Effector memory CD8-positive, alpha-beta T cell (primary cell): ENCODE data around the gene TMEM239.
"Not testable (repeated sequence)": the region's sequence is repeated elsewhere in the genome, so short reads cannot be mapped to it uniquely, and the experiment has no call there.

Experiments used
- ATAC-seq: fragments of 150-1000 bp; cut with Tn5 transposase; replicated peaks from 2 replicates; pipeline ENCODE4 v1.10.0; 2021; ENCODE audit warnings: mild to moderate bottlenecking, moderate library complexity
- DNase-seq, 3 experiments: peaks; one replicate each; pipeline ENCODE4 v3.0.0; 2021
- H3K27ac Mint-ChIP-seq, 2 donors: one replicate each; pipeline ENCODE4 v1.8.0; 2022; ENCODE audit warnings: mild to moderate bottlenecking in 2 of 2, mixed read lengths in 2 of 2, moderate library complexity in 2 of 2
- H3K27me3 Mint-ChIP-seq, 2 donors: one replicate each; pipeline ENCODE4 v1.8.0; 2022; ENCODE audit warnings: mixed read lengths in 2 of 2
- H3K36me3 Mint-ChIP-seq: one replicate; pipeline ENCODE4 v1.8.0; 2022; ENCODE audit warnings: mild to moderate bottlenecking, moderate library complexity, mixed read lengths; ENCODE audit not compliant: insufficient read depth
- H3K4me1 Mint-ChIP-seq, 2 donors: one replicate each; pipeline ENCODE4 v1.8.0; 2022; ENCODE audit warnings: low read depth in 2 of 2, mixed read lengths in 2 of 2
- H3K4me3 Mint-ChIP-seq, 2 donors: one replicate each; pipeline ENCODE4 v1.8.0; 2022; ENCODE audit warnings: mild to moderate bottlenecking in 2 of 2, mixed read lengths in 2 of 2, moderate library complexity in 2 of 2
- H3K9me3 Mint-ChIP-seq, 2 donors: one replicate each; pipeline ENCODE4 v1.8.0; 2022; ENCODE audit warnings: mixed read lengths in 2 of 2
- total RNA-seq, 9 experiments: gene quantifications; one replicate each; lab custom pipeline; 2026; lab: John Stamatoyannopoulos, UW

Gene TMEM239
- total RNA-seq = 0 to 0.32 (median 0) reads per million in 9 experiments

- peaks cover 5% of the 10 kb centered on the region for H3K36me3 Mint-ChIP-seq
- H3K27me3 Mint-ChIP-seq = peaks cover 23 to 51% of the 10 kb centered on the region in 2 donors
- no peaks in the 10 kb centered on the region for H3K9me3 Mint-ChIP-seq
- H3K4me3 Mint-ChIP-seq = no peak within 1 kb of the TSS
- no peak for DNase-seq
- peaks cover 4 to 10% of the 10 kb centered on the region in 2 donors for H3K4me1 Mint-ChIP-seq
- H3K27ac Mint-ChIP-seq = no peak within 1 kb of the TSS
- ATAC-seq = no peak
Observed at GRCh38 chr20:2816030-2816582, at the start of gene TMEM239. TMEM239 (plus strand) TSS chr20:2816364; CDS start chr20:2816555, 191 bp downstream.

- DNase-seq (no peak), ATAC-seq (no peak)
- H3K4me3 Mint-ChIP-seq = no peak overlapping the region
- H3K4me1 Mint-ChIP-seq = peaks cover 0 to 9% of the 10 kb centered on the region in 2 donors
- H3K9me3 Mint-ChIP-seq = no peaks in the 10 kb centered on the region
- H3K36me3 Mint-ChIP-seq = no peaks in the 10 kb centered on the region
- no peak overlapping the region for H3K27ac Mint-ChIP-seq
- peaks cover 16 to 53% of the 10 kb centered on the region in 2 donors for H3K27me3 Mint-ChIP-seq
Observed at GRCh38 chr20:2767768-2768631, 48.2 kb upstream of the TMEM239 start.

GRCh38 chr20:2768632-2769015 lies 47.5 kb upstream of the TMEM239 start:
- DNase-seq (no peak), ATAC-seq (no peak)
- H3K27ac Mint-ChIP-seq = no peak overlapping the region
- peaks cover 0 to 9% of the 10 kb centered on the region in 2 donors for H3K4me1 Mint-ChIP-seq
- no peak overlapping the region for H3K4me3 Mint-ChIP-seq
- H3K27me3 Mint-ChIP-seq = peaks cover 16 to 50% of the 10 kb centered on the region in 2 donors
- no peaks in the 10 kb centered on the region for H3K9me3 Mint-ChIP-seq
- H3K36me3 Mint-ChIP-seq = no peaks in the 10 kb centered on the region

- H3K9me3 Mint-ChIP-seq, H3K36me3 Mint-ChIP-seq, H3K4me1 Mint-ChIP-seq, ATAC-seq, H3K4me3 Mint-ChIP-seq, H3K27ac Mint-ChIP-seq, DNase-seq: not testable (repeated sequence)
- peaks cover 21 to 47% of the 10 kb centered on the region in 2 donors for H3K27me3 Mint-ChIP-seq
Observed at GRCh38 chr20:2770091-2770490, 46.1 kb upstream of the TMEM239 start.

- Mint-ChIP-seq H3K9me3 (no peaks in the 10 kb centered on the region), H3K36me3 (no peaks in the 10 kb centered on the region), H3K4me3 (peak overlapping the region; percentile 6 to 17), H3K27me3 (peaks cover 25 to 50% of the 10 kb centered on the region in 2 donors), H3K4me1 (peaks cover 0 to 9% of the 10 kb centered on the region in 2 donors), H3K27ac (no peak overlapping the region)
- DNase-seq (no peak), ATAC-seq (peak; percentile 27)
Observed at GRCh38 chr20:2771631-2772080, 44.5 kb upstream of the TMEM239 start.

- no peak overlapping the region for H3K27ac Mint-ChIP-seq
- peaks cover 24 to 48% of the 10 kb centered on the region in 2 donors for H3K27me3 Mint-ChIP-seq
- no peak overlapping the region for H3K4me3 Mint-ChIP-seq
- peaks cover 0 to 9% of the 10 kb centered on the region in 2 donors for H3K4me1 Mint-ChIP-seq
- H3K36me3 Mint-ChIP-seq = no peaks in the 10 kb centered on the region
- DNase-seq (no peak), ATAC-seq (no peak)
- no peaks in the 10 kb centered on the region for H3K9me3 Mint-ChIP-seq
Observed at GRCh38 chr20:2773812-2774211, 42.4 kb upstream of the TMEM239 start.

- Mint-ChIP-seq H3K4me3 (no peak overlapping the region), H3K27me3 (peaks cover 30 to 41% of the 10 kb centered on the region in 2 donors), H3K36me3 (no peaks in the 10 kb centered on the region), H3K27ac (no peak overlapping the region), H3K9me3 (no peaks in the 10 kb centered on the region), H3K4me1 (peaks cover 0 to 7% of the 10 kb centered on the region in 2 donors)
- no peak for DNase-seq
- no peak for ATAC-seq
Observed at GRCh38 chr20:2775139-2775538, 41.0 kb upstream of the TMEM239 start.

- ATAC-seq (no peak), DNase-seq (no peak)
- H3K9me3 Mint-ChIP-seq = no peaks in the 10 kb centered on the region
- no peak overlapping the region for H3K4me3 Mint-ChIP-seq
- H3K27me3 Mint-ChIP-seq = peaks cover 41 to 54% of the 10 kb centered on the region in 2 donors
- H3K36me3 Mint-ChIP-seq = no peaks in the 10 kb centered on the region
- no peak overlapping the region for H3K27ac Mint-ChIP-seq
- H3K4me1 Mint-ChIP-seq = no peaks in the 10 kb centered on the region
Observed at GRCh38 chr20:2778602-2779321, 37.4 kb upstream of the TMEM239 start.

- Mint-ChIP-seq H3K36me3 (no peaks in the 10 kb centered on the region), H3K27me3 (peaks cover 33 to 54% of the 10 kb centered on the region in 2 donors), H3K4me1 (no peaks in the 10 kb centered on the region), H3K4me3 (no peak overlapping the region), H3K9me3 (no peaks in the 10 kb centered on the region), H3K27ac (no peak overlapping the region)
- no peak for ATAC-seq
- no peak for DNase-seq
Observed at GRCh38 chr20:2780948-2781347, 35.2 kb upstream of the TMEM239 start.

- H3K27me3 Mint-ChIP-seq = peaks cover 23 to 35% of the 10 kb centered on the region in 2 donors
Observed at GRCh38 chr20:2783908-2784566, 32.1 kb upstream of the TMEM239 start.

GRCh38 chr20:2793471-2793870 lies 22.7 kb upstream of the TMEM239 start:
- Mint-ChIP-seq H3K9me3 (no peaks in the 10 kb centered on the region), H3K36me3 (peaks cover 3% of the 10 kb centered on the region), H3K4me1 (peaks cover 0 to 2% of the 10 kb centered on the region in 2 donors), H3K27me3 (peaks cover 63 to 80% of the 10 kb centered on the region in 2 donors), H3K4me3 (no peak overlapping the region), H3K27ac (no peak overlapping the region)
- no peak for ATAC-seq
- no peak for DNase-seq

More at GRCh38 chr20:2783908-2784566, 32.1 kb upstream of the TMEM239 start:
- Mint-ChIP-seq H3K36me3 (no peaks in the 10 kb centered on the region), H3K4me1 (no peaks in the 10 kb centered on the region), H3K9me3 (no peaks in the 10 kb centered on the region), H3K4me3 (no peak overlapping the region), H3K27ac (no peak overlapping the region)
- ATAC-seq (no peak), DNase-seq (no peak)

GRCh38 chr20:2794202-2794748 lies 21.9 kb upstream of the TMEM239 start:
- H3K4me3 Mint-ChIP-seq = no peak overlapping the region
- H3K27me3 Mint-ChIP-seq = peaks cover 72 to 88% of the 10 kb centered on the region in 2 donors
- H3K9me3 Mint-ChIP-seq = no peaks in the 10 kb centered on the region
- no peak overlapping the region for H3K27ac Mint-ChIP-seq
- H3K4me1 Mint-ChIP-seq = peaks cover under 1 to 2% of the 10 kb centered on the region in 2 donors
- DNase-seq (no peak), ATAC-seq (no peak)
- peaks cover 3% of the 10 kb centered on the region for H3K36me3 Mint-ChIP-seq
